T47D (cell line): Measurements from ENCODE around the gene ETV3.

Experiments used
- DNase-seq, 2 experiments: peaks; one replicate each; pipeline versions ENCODE4 v3.0.0 to v3.0.0-alpha.2; 2011 to 2012; ENCODE audit warnings: low read depth in 1 of 2, low spot score in 1 of 2
- JUND ChIP-seq: IDR thresholded peaks from 2 replicates; pipeline ENCODE4 v1.6.1; 2012; ENCODE audit warnings: low read depth
- in situ Hi-C: cut with HindIII; loops from 2 replicates; pipeline ENCODE4 v1.10.0; 2016; ENCODE audit warnings: low sequenced_read_pairs, low pct_unique_long_range_greater_than_20kb

ETV3 gene

GRCh38 chr1:157170677-157171515 is 32.7 kb upstream of the ETV3 start:
- TF ChIP-seq JUND = no peak
- in situ Hi-C loops = no loop called here
- DNase-seq = peak in 1 of 2 experiments; percentile 74

GRCh38 chr1:157168015-157168414 is 29.8 kb upstream of the ETV3 start:
- in situ Hi-C loops = no loop called here
- TF ChIP-seq JUND = no peak
- no peak for DNase-seq

- DNase-seq = no peak
- TF ChIP-seq JUND = no peak
- in situ Hi-C loops = no loop called here
These were observed 29.2 kb upstream of the ETV3 start for GRCh38 chr1:157167437-157167836.

GRCh38 chr1:157166590-157166989 is 28.4 kb upstream of the ETV3 start:
- no peak for DNase-seq
- in situ Hi-C loops = no loop called here
- TF ChIP-seq JUND = no peak

GRCh38 chr1:157163273-157164127 is 25.3 kb upstream of the ETV3 start:
- TF ChIP-seq JUND = no peak
- DNase-seq = peak; percentile 70 to 83
- in situ Hi-C loops = no loop called here

GRCh38 chr1:157162345-157162744 is 24.1 kb upstream of the ETV3 start:
- in situ Hi-C loops = no loop called here
- peak in 1 of 2 experiments; percentile 63 for DNase-seq
- TF ChIP-seq JUND = no peak

- in situ Hi-C loops = no loop called here
- DNase-seq = no peak
- no peak for TF ChIP-seq JUND
These were observed 23.7 kb upstream of the ETV3 start for GRCh38 chr1:157161901-157162300.

GRCh38 chr1:157158967-157159366 is 20.8 kb upstream of the ETV3 start:
- TF ChIP-seq JUND = no peak
- no peak for DNase-seq
- in situ Hi-C loops = no loop called here

GRCh38 chr1:157157501-157158190 is 19.5 kb upstream of the ETV3 start:
- no peak for TF ChIP-seq JUND
- no peak for DNase-seq
- in situ Hi-C loops = no loop called here

GRCh38 chr1:157156058-157156541 is 17.9 kb upstream of the ETV3 start:
- in situ Hi-C loops = no loop called here
- TF ChIP-seq JUND = no peak
- DNase-seq = peak in 1 of 2 experiments; percentile 72

GRCh38 chr1:157155658-157156057 is 17.5 kb upstream of the ETV3 start:
- in situ Hi-C loops = no loop called here
- TF ChIP-seq JUND = no peak
- no peak for DNase-seq

- in situ Hi-C loops = no loop called here
- no peak for TF ChIP-seq JUND
- DNase-seq = no peak
These were observed 16.8 kb upstream of the ETV3 start for GRCh38 chr1:157154940-157155514.
